Mesendoderm (in vitro differentiated cells): Measurements from ENCODE around the gene CPLANE2.

Experiments used
- DNase-seq: peaks from one replicate; pipeline ENCODE4 v3.0.0; 2013
- H2AK5ac ChIP-seq: 2 replicates; pipeline ENCODE4 v1.6.1; 2013; ENCODE audit warnings: low read length, inconsistent platforms
- H2BK120ac ChIP-seq: 2 replicates; pipeline ENCODE4 v1.6.1; 2013; ENCODE audit warnings: low read depth, mild to moderate bottlenecking, low read length, moderate library complexity, mixed read lengths
- H2BK15ac ChIP-seq: replicated peaks from 2 replicates; pipeline ENCODE4 v1.6.1; 2013; ENCODE audit warnings: low read depth, mild to moderate bottlenecking, moderate library complexity
- H2BK5ac ChIP-seq: 2 replicates; pipeline ENCODE4 v1.6.1; 2013; ENCODE audit warnings: low read length, inconsistent platforms
- H3K18ac ChIP-seq: 2 replicates; pipeline ENCODE4 v1.6.1; 2013; ENCODE audit warnings: mild to moderate bottlenecking, low read length, mixed read lengths
- H3K23ac ChIP-seq: one replicate; pipeline ENCODE4 v1.6.1; 2013; ENCODE audit warnings: low read length
- H3K27ac ChIP-seq: 2 replicates; pipeline ENCODE4 v1.5.1; 2013; ENCODE audit warnings: low read depth, mild to moderate bottlenecking, inconsistent platforms, low read length, moderate library complexity
- H3K27me3 ChIP-seq: 2 replicates; pipeline ENCODE4 v1.6.1; 2013; ENCODE audit warnings: low read length, control low read depth, mild to moderate bottlenecking, inconsistent platforms; ENCODE audit not compliant: insufficient read depth, poor library complexity
- H3K36me3 ChIP-seq: 2 replicates; pipeline ENCODE4 v1.6.1; 2013; ENCODE audit warnings: low read length, inconsistent platforms; ENCODE audit not compliant: control insufficient read depth, insufficient read depth
- H3K4ac ChIP-seq: one replicate; pipeline ENCODE4 v1.6.1; 2013; ENCODE audit warnings: low read depth, mild to moderate bottlenecking, low read length, moderate library complexity
- H3K4me1 ChIP-seq: 2 replicates; pipeline ENCODE4 v1.6.1; 2013; ENCODE audit warnings: low read depth, low read length, inconsistent platforms; ENCODE audit not compliant: control insufficient read depth
- H3K4me2 ChIP-seq: 2 replicates; pipeline ENCODE4 v1.6.1; 2013; ENCODE audit warnings: low read length
- H3K4me3 ChIP-seq: 2 replicates; pipeline ENCODE4 v1.5.1; 2013; ENCODE audit warnings: mild to moderate bottlenecking, low read length
- H3K56ac ChIP-seq: one replicate; pipeline ENCODE4 v1.6.1; 2013; ENCODE audit warnings: low read length
- H3K79me1 ChIP-seq: 2 replicates; pipeline ENCODE4 v1.6.1; 2013; ENCODE audit warnings: low read length, inconsistent platforms
- H3K79me2 ChIP-seq: 2 replicates; pipeline ENCODE4 v1.6.1; 2013; ENCODE audit warnings: mild to moderate bottlenecking, low read length; ENCODE audit not compliant: control insufficient read depth, insufficient read depth
- H3K9ac ChIP-seq: 2 replicates; pipeline ENCODE4 v1.6.1; 2013; ENCODE audit warnings: low read length, inconsistent platforms
- H4K5ac ChIP-seq: one replicate; pipeline ENCODE4 v1.6.1; 2013; ENCODE audit warnings: low read length
- H4K8ac ChIP-seq: one replicate; pipeline ENCODE4 v1.6.1; 2013; ENCODE audit warnings: low read depth, mild to moderate bottlenecking, control low read depth, low read length, moderate library complexity
- WGBS: extraction: QIAGEN DNeasy Blood & Tissue Kit; methylation state at CpG from one replicate; pipeline ENCODE4 v1.1.7; 2013; ENCODE audit warnings: low lambda C conversion rate, missing lambda C conversion rate; ENCODE audit not compliant: insufficient coverage; ENCODE audit errors: extremely low coverage; 5-methylcytosine and 5-hydroxymethylcytosine counted together

CPLANE2 gene

DNA sequence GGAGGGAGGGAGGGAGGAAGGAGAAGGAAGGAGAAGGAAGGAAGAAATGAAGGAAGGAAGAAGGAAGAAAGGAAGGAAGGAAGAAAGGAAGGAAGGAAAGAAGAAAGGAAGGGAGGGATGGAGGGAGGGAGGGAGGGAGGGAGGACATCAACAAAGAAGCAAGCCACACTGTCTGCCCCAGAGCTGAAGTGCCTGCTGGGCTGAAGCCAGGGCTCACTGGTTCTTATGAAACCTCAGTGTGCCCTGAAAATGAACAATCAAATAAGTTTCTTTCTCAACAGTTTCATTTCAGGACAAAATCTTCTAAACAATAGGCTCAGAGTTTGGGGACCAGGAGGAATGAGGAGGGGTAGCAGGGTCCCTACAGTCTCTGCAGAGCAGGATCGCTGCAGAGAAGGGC, 45.7 kb downstream of the CPLANE2 start:
- no peak overlapping the region for H3K4me2 ChIP-seq
- H2BK120ac ChIP-seq = no peak overlapping the region
- no peak overlapping the region for H3K4me3 ChIP-seq
- no peak overlapping the region for H2BK15ac ChIP-seq
- H3K27ac ChIP-seq = no peak overlapping the region
- H2AK5ac ChIP-seq = no peak overlapping the region
- no CpG with 5 or more reads among the region's 1 CpG for WGBS
- no peak overlapping the region for H4K5ac ChIP-seq
- H3K9ac ChIP-seq = no peak overlapping the region
- H3K18ac ChIP-seq = no peak overlapping the region
- no peak overlapping the region for H2BK5ac ChIP-seq
- no peak for DNase-seq
- H3K56ac ChIP-seq = no peak overlapping the region
- no peak overlapping the region for H3K23ac ChIP-seq
- H3K4ac ChIP-seq = no peak overlapping the region
- no peaks in the 10 kb centered on the region for H3K27me3 ChIP-seq
- H3K36me3 ChIP-seq = no peaks in the 10 kb centered on the region
- H4K8ac ChIP-seq = no peak overlapping the region
- H3K4me1 ChIP-seq = no peaks in the 10 kb centered on the region
- H3K79me1 ChIP-seq = no peaks in the 10 kb centered on the region
- no peaks in the 10 kb centered on the region for H3K79me2 ChIP-seq

DNA sequence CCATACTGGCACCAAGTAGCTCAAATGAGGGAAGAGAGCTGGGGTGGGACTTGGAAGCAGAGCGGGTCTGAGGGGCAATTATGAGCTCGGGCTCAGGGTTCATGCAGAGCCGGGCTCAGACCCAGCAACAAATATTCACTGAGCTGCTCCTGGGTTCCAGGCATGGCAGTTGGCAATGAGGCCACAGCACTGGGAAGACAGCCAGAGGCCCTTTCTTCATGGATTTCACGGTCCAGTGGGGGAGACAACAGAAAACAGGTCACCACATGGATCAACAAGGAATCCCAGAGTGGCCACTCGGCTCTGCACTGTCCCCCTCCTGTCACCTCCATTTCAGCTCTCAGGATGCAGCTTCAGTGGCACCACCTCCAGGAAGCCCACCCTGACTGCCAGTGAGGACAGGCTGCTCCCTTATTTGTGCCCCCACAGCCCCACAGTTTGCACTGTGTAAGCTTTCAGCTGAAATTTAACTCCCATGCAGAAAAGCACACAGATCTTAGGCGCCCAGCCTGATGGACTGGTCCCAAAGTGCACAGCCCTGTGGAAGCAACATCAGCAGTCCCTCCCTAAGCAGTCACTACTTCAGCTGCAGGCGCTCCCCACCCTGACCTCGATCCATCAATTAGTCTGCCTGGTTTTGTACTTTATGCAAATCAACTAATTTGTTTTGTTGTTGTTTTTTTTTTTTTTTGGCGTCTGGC, 46.9 kb downstream of the CPLANE2 start:
- no CpG with 5 or more reads among the region's 9 CpGs for WGBS
- H3K4me2 ChIP-seq = no peak overlapping the region
- DNase-seq = no peak

DNA sequence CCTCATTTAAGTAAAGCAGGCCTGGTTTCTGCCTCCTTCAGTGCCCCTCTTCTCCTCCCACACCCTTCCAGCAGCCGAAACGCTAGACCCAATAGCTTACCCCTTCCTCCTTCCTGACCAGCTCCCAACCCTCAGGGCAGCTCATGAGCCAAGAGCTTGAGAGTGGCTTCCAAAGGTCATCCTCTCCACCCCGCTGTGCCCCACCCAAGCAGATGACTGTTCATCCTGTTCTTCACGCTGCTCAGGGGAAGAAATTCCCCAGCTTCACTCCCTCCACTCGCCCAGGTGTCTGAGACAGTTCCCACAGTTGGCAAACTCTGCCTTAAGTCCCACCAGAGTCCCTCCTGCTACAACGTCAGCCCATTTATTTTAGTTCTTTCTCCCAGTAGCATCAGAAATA, 48.0 kb downstream of the CPLANE2 start:
- Histone ChIP-seq H3K27me3 (no peaks in the 10 kb centered on the region), H3K4me3 (no peak overlapping the region), H3K23ac (no peak overlapping the region), H4K8ac (no peak overlapping the region), H4K5ac (no peak overlapping the region), H2BK120ac (no peak overlapping the region), H2BK5ac (no peak overlapping the region), H3K9ac (no peak overlapping the region), H3K4me1 (no peaks in the 10 kb centered on the region), H3K56ac (no peak overlapping the region), H3K18ac (no peak overlapping the region), H3K36me3 (no peaks in the 10 kb centered on the region), H3K4ac (no peak overlapping the region), H2AK5ac (no peak overlapping the region), H3K27ac (no peak overlapping the region), H3K79me1 (no peaks in the 10 kb centered on the region), H3K4me2 (no peak overlapping the region), H3K79me2 (no peaks in the 10 kb centered on the region), H2BK15ac (no peak overlapping the region)
- no CpG with 5 or more reads among the region's 6 CpGs for WGBS
- no peak for DNase-seq

More for the DNA sequence above, 46.9 kb downstream of the CPLANE2 start:
- Histone ChIP-seq H3K79me1 (no peaks in the 10 kb centered on the region), H3K4me1 (no peaks in the 10 kb centered on the region), H3K18ac (no peak overlapping the region), H3K56ac (no peak overlapping the region), H3K9ac (no peak overlapping the region), H3K36me3 (no peaks in the 10 kb centered on the region), H3K23ac (no peak overlapping the region), H3K27me3 (no peaks in the 10 kb centered on the region), H2BK5ac (no peak overlapping the region), H2BK120ac (no peak overlapping the region), H2AK5ac (no peak overlapping the region), H4K8ac (no peak overlapping the region), H3K4me3 (no peak overlapping the region), H3K4ac (no peak overlapping the region), H2BK15ac (no peak overlapping the region), H4K5ac (no peak overlapping the region), H3K27ac (no peak overlapping the region), H3K79me2 (no peaks in the 10 kb centered on the region)

DNA sequence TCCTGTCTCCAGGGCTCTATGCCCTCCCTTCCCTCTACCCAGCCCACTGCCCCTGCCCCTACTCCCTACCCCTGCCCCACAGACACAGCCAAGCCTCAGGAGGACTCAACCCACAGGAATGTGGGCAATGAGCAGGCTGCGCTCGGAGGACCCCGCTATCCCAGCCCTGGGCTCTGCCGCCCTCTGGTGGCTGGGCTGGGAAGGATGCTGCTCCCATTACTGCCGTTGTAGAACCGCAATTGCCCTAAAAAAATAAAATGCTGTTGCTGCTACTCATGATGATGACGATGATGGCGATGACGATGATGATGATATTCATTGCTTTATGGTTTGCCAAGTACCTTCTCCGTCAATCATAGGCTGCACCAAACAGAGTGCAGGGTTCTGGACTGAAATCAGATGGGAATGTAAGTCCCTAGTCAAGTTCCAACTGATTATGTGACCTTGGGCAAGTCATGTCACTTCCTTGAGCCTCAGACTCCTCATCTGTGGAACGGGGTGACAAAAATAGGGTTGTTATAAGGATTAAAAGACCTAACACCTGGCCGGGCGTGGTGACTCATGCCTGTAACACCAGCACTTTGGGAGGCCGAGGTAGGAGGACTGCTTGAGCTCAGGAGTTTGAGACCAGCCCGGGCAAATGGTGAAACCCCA, 49.1 kb downstream of the CPLANE2 start:
- Histone ChIP-seq H3K4me2 (no peak overlapping the region), H3K27ac (no peak overlapping the region), H3K23ac (peak overlapping the region; percentile 6), H3K27me3 (no peaks in the 10 kb centered on the region), H2BK5ac (no peak overlapping the region), H3K18ac (no peak overlapping the region), H3K79me2 (no peaks in the 10 kb centered on the region), H2BK15ac (no peak overlapping the region), H4K5ac (no peak overlapping the region), H3K4me1 (no peaks in the 10 kb centered on the region), H3K36me3 (no peaks in the 10 kb centered on the region), H4K8ac (no peak overlapping the region), H2AK5ac (no peak overlapping the region), H3K4ac (no peak overlapping the region), H3K4me3 (no peak overlapping the region), H3K9ac (no peak overlapping the region), H2BK120ac (no peak overlapping the region), H3K56ac (peak overlapping the region; percentile 77), H3K79me1 (no peaks in the 10 kb centered on the region)
- DNase-seq = peak; percentile 79
- WGBS = no CpG with 5 or more reads among the region's 15 CpGs

DNA sequence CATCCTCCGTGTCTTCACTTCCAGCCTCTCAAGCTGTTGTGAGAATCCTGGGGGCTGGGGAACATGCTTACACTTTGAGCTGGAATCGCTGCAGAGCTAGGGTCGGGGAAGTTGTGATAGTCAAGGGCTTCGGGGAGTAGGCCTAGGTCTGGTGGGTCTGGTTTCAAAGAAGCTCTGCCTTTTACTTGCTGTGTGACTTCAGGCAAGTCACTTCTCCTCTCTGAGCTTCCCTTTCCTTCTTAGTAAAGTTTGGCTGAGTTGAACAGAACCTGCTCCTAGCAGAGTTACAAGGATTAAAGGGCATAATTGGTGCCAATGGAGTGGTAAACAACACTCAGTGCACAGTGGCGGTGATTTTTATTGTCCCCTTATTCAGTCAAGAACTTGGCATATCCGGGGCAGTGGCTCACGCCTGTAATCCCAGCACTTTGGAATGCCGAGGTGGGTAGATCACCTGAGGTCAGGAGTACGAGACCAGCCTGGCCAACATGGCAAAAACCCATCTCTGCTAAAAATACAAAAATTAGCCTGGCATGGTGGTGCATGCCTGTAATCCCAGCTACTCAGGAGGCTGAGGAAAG, 50.2 kb downstream of the CPLANE2 start:
- Histone ChIP-seq H3K4me2 (no peak overlapping the region), H3K18ac (no peak overlapping the region), H2AK5ac (peak overlapping the region; percentile 85), H3K36me3 (no peaks in the 10 kb centered on the region), H4K8ac (no peak overlapping the region), H3K9ac (no peak overlapping the region), H3K4ac (no peak overlapping the region), H3K27ac (no peak overlapping the region), H3K4me1 (peaks cover under 1% of the 10 kb centered on the region), H3K23ac (no peak overlapping the region), H2BK120ac (no peak overlapping the region), H2BK15ac (no peak overlapping the region), H3K4me3 (no peak overlapping the region), H3K79me1 (no peaks in the 10 kb centered on the region), H2BK5ac (peak overlapping the region; percentile 30), H3K56ac (peak overlapping the region; percentile 40), H3K27me3 (no peaks in the 10 kb centered on the region), H3K79me2 (no peaks in the 10 kb centered on the region), H4K5ac (no peak overlapping the region)
- WGBS = no CpG with 5 or more reads among the region's 9 CpGs
- no peak for DNase-seq
